GM12892 (cell line): ENCODE results near the gene VWA1.
A peak's percentile ranks its signal among the peaks of the same experiment; 100 is the strongest.

Experiments used
- POLR2A ChIP-seq: IDR thresholded peaks from 2 replicates; pipeline ENCODE4 v1.6.1; 2011; ENCODE audit warnings: low read depth, low read length, control low read depth
- POLR2AphosphoS5 ChIP-seq: IDR thresholded peaks from 2 replicates; pipeline ENCODE4 v1.6.1; 2011; ENCODE audit warnings: low read depth, low read length, control low read depth
- TAF1 ChIP-seq: IDR thresholded peaks from 2 replicates; pipeline ENCODE4 v1.6.1; 2011; ENCODE audit warnings: low read depth, mild to moderate bottlenecking, control low read depth, low read length, borderline replicate concordance

DNA sequence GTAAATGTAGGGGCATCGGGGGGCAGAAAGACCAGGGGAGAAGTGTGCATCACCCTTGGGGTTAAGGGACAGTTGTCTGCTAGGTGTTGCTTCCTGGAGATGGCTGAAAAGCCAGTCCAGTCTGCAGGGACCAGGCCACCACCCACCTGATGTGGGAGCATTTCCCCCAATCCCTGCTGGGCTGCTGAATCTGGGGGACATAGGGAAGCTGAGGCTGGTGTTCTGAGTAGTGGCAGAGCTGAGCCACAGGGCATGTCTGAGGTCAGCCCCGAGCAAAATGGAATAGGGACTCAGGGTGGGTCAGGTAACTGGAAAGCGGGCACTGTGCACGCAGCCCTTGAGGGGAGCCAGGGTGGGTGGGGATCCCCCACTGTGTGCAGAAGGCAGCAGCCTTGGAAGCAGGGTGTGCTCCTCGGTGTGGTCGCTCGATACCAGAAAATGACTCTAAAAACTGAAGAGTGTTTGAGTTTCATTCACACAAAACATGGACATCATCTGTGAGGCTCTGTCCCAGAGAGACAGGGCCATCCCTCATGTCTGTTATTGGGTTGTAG lies 34.0 kb upstream of the VWA1 start:
- TF ChIP-seq TAF1 = no peak
- no peak; the same call in 1 of the 2 replicates for TF ChIP-seq POLR2A
- TF ChIP-seq POLR2AphosphoS5 = peak; percentile 71
